ENCODE results near the gene LRRC63. TPM values are rescaled to one million over a fixed set of nuclear protein-coding genes. Genes with fewer than 3 reads are reported as not detected.

Gene LRRC63
- total RNA-seq, 1 experiment from 2014 or later = not detected

DNA sequence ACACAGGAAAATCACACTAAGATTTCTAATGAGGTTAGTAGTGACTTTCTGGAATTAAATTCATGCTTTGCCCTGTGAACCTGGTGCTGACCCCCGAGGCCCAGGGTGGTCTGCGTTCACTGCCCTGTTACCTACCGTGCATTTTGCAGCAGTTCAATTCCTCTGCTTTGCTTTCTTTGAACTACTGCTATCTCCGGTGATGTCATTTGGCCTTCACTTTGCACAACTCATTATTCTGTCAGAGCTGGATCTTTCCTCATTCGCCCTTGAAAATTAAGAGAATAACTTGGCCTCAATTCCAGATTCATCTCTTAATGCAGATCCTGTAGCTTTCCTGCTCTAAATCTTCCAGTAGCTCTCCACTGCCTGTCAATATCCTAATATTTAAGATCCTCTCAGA is 8.8 kb upstream of the LRRC63 start:
- no TSS peak for BruUV-seq (replicated peaks)
- POLR2A ChIA-PET = no interaction called here
- RAD21 ChIA-PET (ENCODE audit: low non-redundant PET in 1 of 2, low total read pairs in 2 of 2, uncharacterized antibody in 2 of 2, unreplicated experiment in 2 of 2) = no interaction called here
- Histone ChIP-seq H3K9me3 (ENCODE audit: control insufficient read depth in 1 of 2, insufficient read depth in 1 of 2, low read depth in 1 of 2, low read length in 2 of 2) (no peaks in the 10 kb centered on the region), H2AFZ (ENCODE audit: low read depth, low read length, poor library complexity, severe bottlenecking) (no peak overlapping the region), H3K27ac (ENCODE audit: low read depth, low read length) (no peak overlapping the region), H3K9me2 (ENCODE audit: insufficient read depth) (no peaks in the 10 kb centered on the region), H3K27me3 (ENCODE audit: insufficient read depth, low read length) (no peaks in the 10 kb centered on the region), H3K9ac (ENCODE audit: low read length) (no peak overlapping the region), H3K4me1 (ENCODE audit: control insufficient read depth in 1 of 2, insufficient read depth in 2 of 2, low read length in 2 of 2) (no peaks in the 10 kb centered on the region), H3K4me2 (ENCODE audit: low read length) (no peak overlapping the region), H3K79me2 (ENCODE audit: insufficient read depth, low read length) (no peaks in the 10 kb centered on the region), H4K20me1 (ENCODE audit: insufficient read depth) (no peaks in the 10 kb centered on the region), H3K4me3 (replicated peaks in 1 of 2; ENCODE audit: low read depth in 1 of 2, low read length in 2 of 2) (no peak overlapping the region), H3K36me3 (ENCODE audit: control insufficient read depth in 1 of 2, insufficient read depth in 2 of 2, low read length in 2 of 2) (no peaks in the 10 kb centered on the region)
- DNase-seq (ENCODE audit: low read depth, low spot score) = no peak
- no peak for TF ChIP-seq CBX3 (IDR thresholded peaks at IDR 0.05; ENCODE audit: low read depth)
- TF ChIP-seq TCF7L2 (IDR thresholded peaks at IDR 0.05; ENCODE audit: borderline replicate concordance, extremely low read depth, insufficient read depth, insufficient read length) = no peak
- no peak for TF ChIP-seq JUND (IDR thresholded peaks at IDR 0.05)
- TF ChIP-seq POLR2A (IDR thresholded peaks at IDR 0.05; ENCODE audit: borderline replicate concordance, extremely low read depth, insufficient read depth, insufficient read length) = no peak
- no peak for TF ChIP-seq YY1 (IDR thresholded peaks at IDR 0.05; ENCODE audit: extremely low read depth, insufficient replicate concordance, low read depth, low read length)
- TF ChIP-seq, protein P1, sequence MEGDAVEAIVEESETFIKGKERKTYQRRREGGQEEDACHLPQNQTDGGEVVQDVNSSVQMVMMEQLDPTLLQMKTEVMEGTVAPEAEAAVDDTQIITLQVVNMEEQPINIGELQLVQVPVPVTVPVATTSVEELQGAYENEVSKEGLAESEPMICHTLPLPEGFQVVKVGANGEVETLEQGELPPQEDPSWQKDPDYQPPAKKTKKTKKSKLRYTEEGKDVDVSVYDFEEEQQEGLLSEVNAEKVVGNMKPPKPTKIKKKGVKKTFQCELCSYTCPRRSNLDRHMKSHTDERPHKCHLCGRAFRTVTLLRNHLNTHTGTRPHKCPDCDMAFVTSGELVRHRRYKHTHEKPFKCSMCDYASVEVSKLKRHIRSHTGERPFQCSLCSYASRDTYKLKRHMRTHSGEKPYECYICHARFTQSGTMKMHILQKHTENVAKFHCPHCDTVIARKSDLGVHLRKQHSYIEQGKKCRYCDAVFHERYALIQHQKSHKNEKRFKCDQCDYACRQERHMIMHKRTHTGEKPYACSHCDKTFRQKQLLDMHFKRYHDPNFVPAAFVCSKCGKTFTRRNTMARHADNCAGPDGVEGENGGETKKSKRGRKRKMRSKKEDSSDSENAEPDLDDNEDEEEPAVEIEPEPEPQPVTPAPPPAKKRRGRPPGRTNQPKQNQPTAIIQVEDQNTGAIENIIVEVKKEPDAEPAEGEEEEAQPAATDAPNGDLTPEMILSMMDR (IDR thresholded peaks at IDR 0.05 in 2 of 3, conservative IDR thresholded peaks at IDR 0.05 in 1 of 3; ENCODE audit: borderline replicate concordance in 1 of 3, insufficient read depth in 1 of 3, low read depth in 2 of 3, low read length in 2 of 3) = no peak
- no peak for TF ChIP-seq EZH2phosphoT487 (IDR thresholded peaks at IDR 0.05; ENCODE audit: borderline replicate concordance)
- no peak for TF ChIP-seq ELF1 (IDR thresholded peaks at IDR 0.05; ENCODE audit: borderline replicate concordance, low read depth)
- TF ChIP-seq SRF (IDR thresholded peaks at IDR 0.05; ENCODE audit: low read depth) = no peak
- no peak for TF ChIP-seq RAD21 (IDR thresholded peaks at IDR 0.05; ENCODE audit: low read depth)
- TF ChIP-seq, protein P2, sequence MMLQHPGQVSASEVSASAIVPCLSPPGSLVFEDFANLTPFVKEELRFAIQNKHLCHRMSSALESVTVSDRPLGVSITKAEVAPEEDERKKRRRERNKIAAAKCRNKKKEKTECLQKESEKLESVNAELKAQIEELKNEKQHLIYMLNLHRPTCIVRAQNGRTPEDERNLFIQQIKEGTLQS (IDR thresholded peaks at IDR 0.05) = no peak
- TF ChIP-seq, protein P3, sequence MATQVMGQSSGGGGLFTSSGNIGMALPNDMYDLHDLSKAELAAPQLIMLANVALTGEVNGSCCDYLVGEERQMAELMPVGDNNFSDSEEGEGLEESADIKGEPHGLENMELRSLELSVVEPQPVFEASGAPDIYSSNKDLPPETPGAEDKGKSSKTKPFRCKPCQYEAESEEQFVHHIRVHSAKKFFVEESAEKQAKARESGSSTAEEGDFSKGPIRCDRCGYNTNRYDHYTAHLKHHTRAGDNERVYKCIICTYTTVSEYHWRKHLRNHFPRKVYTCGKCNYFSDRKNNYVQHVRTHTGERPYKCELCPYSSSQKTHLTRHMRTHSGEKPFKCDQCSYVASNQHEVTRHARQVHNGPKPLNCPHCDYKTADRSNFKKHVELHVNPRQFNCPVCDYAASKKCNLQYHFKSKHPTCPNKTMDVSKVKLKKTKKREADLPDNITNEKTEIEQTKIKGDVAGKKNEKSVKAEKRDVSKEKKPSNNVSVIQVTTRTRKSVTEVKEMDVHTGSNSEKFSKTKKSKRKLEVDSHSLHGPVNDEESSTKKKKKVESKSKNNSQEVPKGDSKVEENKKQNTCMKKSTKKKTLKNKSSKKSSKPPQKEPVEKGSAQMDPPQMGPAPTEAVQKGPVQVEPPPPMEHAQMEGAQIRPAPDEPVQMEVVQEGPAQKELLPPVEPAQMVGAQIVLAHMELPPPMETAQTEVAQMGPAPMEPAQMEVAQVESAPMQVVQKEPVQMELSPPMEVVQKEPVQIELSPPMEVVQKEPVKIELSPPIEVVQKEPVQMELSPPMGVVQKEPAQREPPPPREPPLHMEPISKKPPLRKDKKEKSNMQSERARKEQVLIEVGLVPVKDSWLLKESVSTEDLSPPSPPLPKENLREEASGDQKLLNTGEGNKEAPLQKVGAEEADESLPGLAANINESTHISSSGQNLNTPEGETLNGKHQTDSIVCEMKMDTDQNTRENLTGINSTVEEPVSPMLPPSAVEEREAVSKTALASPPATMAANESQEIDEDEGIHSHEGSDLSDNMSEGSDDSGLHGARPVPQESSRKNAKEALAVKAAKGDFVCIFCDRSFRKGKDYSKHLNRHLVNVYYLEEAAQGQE (IDR thresholded peaks at IDR 0.05; ENCODE audit: low read depth) = no peak
- TF ChIP-seq ZNF274 (IDR thresholded peaks at IDR 0.05; ENCODE audit: low read depth, low read length) = no peak
- TF ChIP-seq CEBPB (IDR thresholded peaks at IDR 0.05; ENCODE audit: low read depth) = no peak
- no peak for ATAC-seq
- intact Hi-C loops (cut with micrococcal nuclease) = no loop called here
- CTCF ChIA-PET = no interaction called here

All from HCT116 (cell line).